A673 (cell line): ENCODE data around the gene ADAMTS10. TPM values are rescaled to one million over a fixed set of nuclear protein-coding genes. Genes with fewer than 3 reads are reported as not detected.

Experiments used
- BruUV-seq: library from RNA; stranded (reverse); fragments of 400-500 nt; replicated peaks from 2 replicates; lab custom pipeline; 2021; lab: Mats Ljungman, UMichigan
- CTCF ChIA-PET: fragments of 300-600 bp; sonication (Branson Sonifier 250); formaldehyde crosslinking; loops from one replicate; lab custom pipeline; 2022; ENCODE audit warnings: antibody characterized with exemption; lab: Charles Lee
- POLR2A ChIA-PET: fragments of 300-600 bp; sonication (Branson Sonifier 250); formaldehyde crosslinking; loops from one replicate; lab custom pipeline; 2022; ENCODE audit warnings: antibody characterized with exemption; ENCODE audit not compliant: low non-redundant PET; lab: Charles Lee
- DNase-seq: peaks from one replicate; pipeline ENCODE4 v3.0.0-alpha.2; 2015; ENCODE audit warnings: low spot score
- H3K27ac ChIP-seq: fragments of 200-600 bp; sonication (generic); 2 replicates; pipeline ENCODE4 v1.5.1; 2016; ENCODE audit warnings: mixed run types, low read depth, mild to moderate bottlenecking, mixed read lengths, antibody characterized with exemption, low read length; ENCODE audit not compliant: poor library complexity, severe bottlenecking
- H3K27me3 ChIP-seq: fragments of 200-600 bp; sonication (generic); replicated peaks from 2 replicates; pipeline ENCODE4 v1.6.1; 2017; ENCODE audit warnings: mixed run types, low read depth, mild to moderate bottlenecking, mixed read lengths, antibody characterized with exemption, low read length; ENCODE audit not compliant: insufficient read depth, poor library complexity
- H3K36me3 ChIP-seq: fragments of 200-600 bp; sonication (generic); 2 replicates; pipeline ENCODE4 v1.6.1; 2016; ENCODE audit warnings: mixed run types, mild to moderate bottlenecking, mixed read lengths, antibody characterized with exemption, low read length; ENCODE audit not compliant: insufficient read depth, poor library complexity, severe bottlenecking
- H3K4me1 ChIP-seq: fragments of 200-600 bp; sonication (generic); 2 replicates; pipeline ENCODE4 v1.6.1; 2017; ENCODE audit warnings: mixed run types, mild to moderate bottlenecking, mixed read lengths, antibody characterized with exemption, low read length; ENCODE audit not compliant: insufficient read depth, poor library complexity, severe bottlenecking
- H3K4me3 ChIP-seq: fragments of 200-600 bp; sonication (generic); 2 replicates; pipeline ENCODE4 v1.5.1; 2016; ENCODE audit warnings: low read depth, mixed run types, mild to moderate bottlenecking, mixed read lengths, low read length; ENCODE audit not compliant: poor library complexity, severe bottlenecking
- H3K9me3 ChIP-seq: fragments of 200-600 bp; sonication (generic); 2 replicates; pipeline ENCODE4 v1.6.1; 2016; ENCODE audit warnings: mixed run types, low read depth, mild to moderate bottlenecking, mixed read lengths, antibody characterized with exemption, low read length; ENCODE audit not compliant: poor library complexity, severe bottlenecking
- CTCF ChIP-seq: fragments of 300-800, 200-600 bp; sonication (generic); conservative IDR thresholded peaks from 2 replicates; pipeline ENCODE4 v1.5.1; 2017; ENCODE audit warnings: low read depth, mild to moderate bottlenecking, antibody characterized with exemption, low read length, moderate library complexity, mixed read lengths
- EZH2 ChIP-seq: fragments of 200-600 bp; sonication (generic); IDR thresholded peaks from 2 replicates; pipeline ENCODE4 v1.6.1; 2017; ENCODE audit warnings: borderline replicate concordance, low read depth, mild to moderate bottlenecking, mixed read lengths, antibody characterized with exemption, low read length; ENCODE audit not compliant: poor library complexity, severe bottlenecking
- intact Hi-C: fragments of 100-400 bp; cut with micrococcal nuclease; formaldehyde crosslinking; loops from one replicate; pipeline ENCODE4 v1.10.0; 2022; ENCODE audit not compliant: unreplicated experiment
- total RNA-seq: library from RNA; stranded (reverse); gene quantifications from 2 replicates; pipeline ENCODE4 v1.2.3, GENCODE V29; 2021

The ADAMTS10 gene
- total RNA-seq, 1 experiment from 2014 or later = 29.5 TPM

- no TSS peak for BruUV-seq
- no peaks in the 10 kb centered on the region for H3K9me3 ChIP-seq
- CTCF ChIA-PET = no interaction called here
- no peak for DNase-seq
- POLR2A ChIA-PET = no interaction called here
- intact Hi-C loops = no loop called here
- no peak overlapping the region for H3K4me3 ChIP-seq
- H3K27me3 ChIP-seq = no peaks in the 10 kb centered on the region
- peaks cover 7% of the 10 kb centered on the region for H3K4me1 ChIP-seq
- TF ChIP-seq CTCF (no peak), EZH2 (no peak)
- no peak overlapping the region for H3K27ac ChIP-seq
- no peaks in the 10 kb centered on the region for H3K36me3 ChIP-seq
Observed at GRCh38 chr19:8544168-8544567, 66.3 kb downstream of the ADAMTS10 start.

DNA sequence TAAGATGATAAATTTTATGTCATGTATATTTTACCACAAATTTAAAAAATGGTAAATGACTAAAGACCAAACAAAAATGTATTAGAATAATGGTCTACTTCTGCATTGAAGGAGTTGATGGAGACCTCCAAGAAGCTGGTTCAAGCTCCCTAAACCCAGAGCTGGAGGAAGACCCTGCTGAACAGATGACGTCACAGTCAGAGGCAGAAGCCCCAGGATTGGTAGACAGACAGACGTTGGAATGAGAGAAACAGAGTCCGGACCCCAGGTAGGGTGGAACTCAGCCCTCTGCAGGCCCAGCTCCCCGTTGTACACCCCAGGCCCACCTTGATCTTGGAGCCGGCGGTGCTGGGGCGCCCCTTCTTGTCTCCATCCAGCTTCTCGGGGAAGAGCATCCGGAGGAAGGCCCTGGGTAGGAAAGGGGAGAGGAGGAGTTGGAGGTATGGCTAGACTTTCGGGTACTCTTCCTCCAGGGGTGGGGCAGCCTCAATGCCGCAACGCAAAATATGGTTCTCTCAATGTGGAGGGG lies 70.8 kb downstream of the ADAMTS10 start:
- H3K27me3 ChIP-seq = no peaks in the 10 kb centered on the region
- no peak for DNase-seq
- TF ChIP-seq EZH2 (no peak), CTCF (no peak)
- ChIA-PET CTCF (no interaction called here), POLR2A (no interaction called here)
- no peaks in the 10 kb centered on the region for H3K36me3 ChIP-seq
- intact Hi-C loops = no loop called here
- no peak overlapping the region for H3K27ac ChIP-seq
- H3K4me3 ChIP-seq = no peak overlapping the region
- BruUV-seq = no TSS peak
- H3K4me1 ChIP-seq = peaks cover 7% of the 10 kb centered on the region
- no peaks in the 10 kb centered on the region for H3K9me3 ChIP-seq

GRCh38 chr19:8537099-8537498 lies 73.4 kb downstream of the ADAMTS10 start:
- intact Hi-C loops = no loop called here
- no peak overlapping the region for H3K27ac ChIP-seq
- no peaks in the 10 kb centered on the region for H3K27me3 ChIP-seq
- BruUV-seq = no TSS peak
- H3K9me3 ChIP-seq = no peaks in the 10 kb centered on the region
- CTCF ChIA-PET = no interaction called here
- TF ChIP-seq EZH2 = no peak
- no peak for TF ChIP-seq CTCF
- no peak overlapping the region for H3K4me3 ChIP-seq
- peaks cover 7% of the 10 kb centered on the region for H3K4me1 ChIP-seq
- DNase-seq = no peak
- no peaks in the 10 kb centered on the region for H3K36me3 ChIP-seq
- POLR2A ChIA-PET = no interaction called here
